Measurements from ENCODE around the gene DHX38. TPM values are rescaled to one million over a fixed set of nuclear protein-coding genes. Genes with fewer than 3 reads are reported as not detected.

Gene DHX38
- total RNA-seq, 1 donor from 2014 or later: 40.5 TPM

- no peak for DNase-seq (ENCODE audit: low read depth)
Observed at GRCh38 chr16:72083778-72084404, 9.8 kb upstream of the DHX38 start.

GRCh38 chr16:72084445-72084844 is 9.2 kb upstream of the DHX38 start:
- no peak for DNase-seq (ENCODE audit: low read depth)

- no peak for DNase-seq (ENCODE audit: low read depth)
Observed at GRCh38 chr16:72085002-72085401, 8.6 kb upstream of the DHX38 start.

GRCh38 chr16:72091217-72091616 is 2.4 kb upstream of the DHX38 start:
- DNase-seq (ENCODE audit: low read depth): no peak

- peak; percentile 35 for DNase-seq (ENCODE audit: low read depth)
Observed at GRCh38 chr16:72092832-72093447, 707 bp upstream of the DHX38 start.

- peak; percentile 15 for DNase-seq (ENCODE audit: low read depth)
Observed at GRCh38 chr16:72094266-72094610, 591 bp downstream of the DHX38 start.

GRCh38 chr16:72098936-72099335 is 5.3 kb downstream of the DHX38 start:
- no peak for DNase-seq (ENCODE audit: low read depth)

GRCh38 chr16:72099377-72099818 is 5.8 kb downstream of the DHX38 start:
- peak; percentile 64 for DNase-seq (ENCODE audit: low read depth)

- DNase-seq (ENCODE audit: low read depth): peak; percentile 7
Observed at GRCh38 chr16:72101195-72101594, 7.5 kb downstream of the DHX38 start.

- no peak for DNase-seq (ENCODE audit: low read depth)
Observed at GRCh38 chr16:72104905-72105304, 11.3 kb downstream of the DHX38 start.

- DNase-seq (ENCODE audit: low read depth): no peak
Observed at GRCh38 chr16:72105978-72106377, 12.3 kb downstream of the DHX38 start.

GRCh38 chr16:72107371-72107770 is 13.7 kb downstream of the DHX38 start:
- DNase-seq (ENCODE audit: low read depth): no peak

GRCh38 chr16:72108353-72109102 is 14.9 kb downstream of the DHX38 start:
- no peak for DNase-seq (ENCODE audit: low read depth)

- no peak for DNase-seq (ENCODE audit: low read depth)
Observed at GRCh38 chr16:72109300-72109699, 15.7 kb downstream of the DHX38 start.

GRCh38 chr16:72109966-72110530 is 16.4 kb downstream of the DHX38 start:
- no peak for DNase-seq (ENCODE audit: low read depth)

- no peak for DNase-seq (ENCODE audit: low read depth)
Observed at GRCh38 chr16:72110662-72111615, 17.3 kb downstream of the DHX38 start.

- DNase-seq (ENCODE audit: low read depth): no peak
Observed at GRCh38 chr16:72111657-72112451, 18.2 kb downstream of the DHX38 start.

- no peak for DNase-seq (ENCODE audit: low read depth)
Observed at GRCh38 chr16:72112452-72112792, 18.8 kb downstream of the DHX38 start.

GRCh38 chr16:72112906-72113615 is 19.4 kb downstream of the DHX38 start:
- no peak for DNase-seq (ENCODE audit: low read depth)

- DNase-seq (ENCODE audit: low read depth): no peak
Observed at GRCh38 chr16:72113616-72113945, 19.9 kb downstream of the DHX38 start.

Data from myocyte (in vitro differentiated cells).